Adrenal gland (tissue), 12 donors: ENCODE measurements around the gene PLXNA4. TPM values are rescaled to one million over a fixed set of nuclear protein-coding genes. Genes with fewer than 3 reads are reported as not detected.

Experiments used
- DNase-seq, 7 donors: peaks; one replicate each; pipeline ENCODE4 v3.0.0-alpha.2; 2019 to 2020
- H3K27ac ChIP-seq, 5 donors: fragments of 200-600 bp; sonication (generic) in 4 of 5; 1 replicate in 3 of 5; 2 replicates in 2 of 5; pipeline versions ENCODE4 v1.5.1 to v1.8.0; 2016 to 2020; ENCODE audit warnings: mild to moderate bottlenecking in 1 of 5
- H3K27me3 ChIP-seq: fragments of 200-600 bp; 2 replicates; pipeline ENCODE4 v1.8.0; 2021
- H3K36me3 ChIP-seq, 2 donors: fragments of 200-600 bp; replicated peaks in 1 of 2; 1 replicate in 1 of 2; 2 replicates in 1 of 2; pipeline versions ENCODE4 v1.5.1 to v1.8.0; 2018 to 2022
- H3K4me1 ChIP-seq, 2 donors: fragments of 200-600 bp; replicated peaks in 1 of 2; 1 replicate in 1 of 2; 2 replicates in 1 of 2; pipeline versions ENCODE4 v1.5.1 to v1.8.0; 2018 to 2021
- H3K4me3 ChIP-seq, 4 donors: fragments of 200-600 bp; sonication (generic) in 3 of 4; one replicate each; pipeline ENCODE4 v1.5.1; 2016 to 2018
- H3K9me3 ChIP-seq, 3 donors: fragments of 200-600 bp; sonication (generic) in 1 of 3; replicated peaks in 1 of 3; 1 replicate in 2 of 3; 2 replicates in 1 of 3; pipeline versions ENCODE4 v1.5.1 to v1.8.0; 2016 to 2021
- POLR2A ChIP-seq, 2 donors: fragments of 450-650 bp; IDR thresholded peaks; one replicate each; pipeline ENCODE4 v1.6.1; 2017; ENCODE audit warnings: antibody characterized with exemption in 2 of 2, mild to moderate bottlenecking in 2 of 2, moderate library complexity in 1 of 2
- WGBS, 4 donors: extraction: QIAGEN DNeasy Blood & Tissue Kit in 2 of 4; methylation state at CpG; one replicate each; pipeline versions ENCODE4 v1.1.5 to v1.1.7; 2013 to 2017; 5-methylcytosine and 5-hydroxymethylcytosine counted together
- intact Hi-C, 2 donors: fragments of 100-400 bp; cut with DNase I; formaldehyde crosslinking; loops; one replicate each; pipeline versions ENCODE4 v1.14.1 to v1.15.0; 2022 to 2023
- polyA plus RNA-seq, 3 donors: library from polyadenylated mRNA; stranded (reverse); fragments of 200-250 nt in 2 of 3; fragments of 350-450 nt in 1 of 3; fragmentation: Illumina TruSeq in 1 of 3; extraction: RNeasy Lipid Tissue Mini Kit (QIAGEN cat#74804) in 1 of 3; gene quantifications; one replicate each; pipeline ENCODE4 v1.2.3, GENCODE V29; 2013 to 2014
- total RNA-seq, 9 donors: library from RNA; depleted of rRNA in 4 of 9; stranded (reverse); fragments of >200 nt in 4 of 9; fragments of 120-200 nt in 1 of 9; fragmentation: NEBNext Ultra II Directional in 1 of 9; extraction: Animal tissue kit (Norgen Biotek cat#: 25700) in 1 of 9; gene quantifications; one replicate each; pipeline versions ENCODE4 v1.1.0 to v1.2.4, GENCODE V29; 2013 to 2023
- TF ChIP-seq, protein P1 (sequence below), 6 experiments: fragments of 450-650 bp in 4 of 6; fragments of 200-600 bp in 2 of 6; sonication (generic) in 1 of 6; IDR thresholded peaks; 1 replicate in 5 of 6; 2 replicates in 1 of 6; pipeline versions ENCODE4 v1.5.1 to v1.8.0; 2016 to 2021; ENCODE audit warnings: antibody characterized with exemption in 6 of 6, mild to moderate bottlenecking in 2 of 6, moderate library complexity in 1 of 6
- donor health status: healthy with polysubstance abuse.
- donor health status: Bipolar disorder and iron deficiency.
- donor health status: DM: yes; HTN: yes; CAD: no.
- donor health status: DM: no; HTN: no; CAD: no.
- donor health status: DM: no; HTN: no; CAD: no.
- donor health status: DM: yes; HTN: yes; CAD: no.

The PLXNA4 gene
- total and polyA plus RNA-seq, 12 donors, result 0.99 to 10.7 (median 3.6) TPM

DNA sequence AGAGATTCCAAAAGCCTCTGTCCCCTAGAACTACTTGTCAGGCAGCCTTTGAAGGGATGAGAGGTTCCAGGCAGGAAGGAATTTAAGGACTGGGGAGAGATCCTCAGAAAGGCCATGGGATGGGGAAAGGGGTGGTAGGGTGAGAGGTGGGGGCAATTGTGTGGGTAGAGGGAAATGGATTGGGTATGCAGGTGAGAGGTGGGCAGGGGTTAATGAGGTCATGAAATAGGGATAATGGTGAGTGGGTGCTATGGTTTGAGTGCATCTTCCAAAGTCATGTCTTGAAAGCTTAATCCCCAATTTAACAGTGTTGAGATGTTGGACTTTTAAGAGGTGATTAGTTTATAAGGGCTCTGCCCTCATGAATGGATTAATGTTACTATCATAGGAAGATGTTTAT is 383.5 kb downstream of the PLXNA4 start:
- DNase-seq, result no peak

DNA sequence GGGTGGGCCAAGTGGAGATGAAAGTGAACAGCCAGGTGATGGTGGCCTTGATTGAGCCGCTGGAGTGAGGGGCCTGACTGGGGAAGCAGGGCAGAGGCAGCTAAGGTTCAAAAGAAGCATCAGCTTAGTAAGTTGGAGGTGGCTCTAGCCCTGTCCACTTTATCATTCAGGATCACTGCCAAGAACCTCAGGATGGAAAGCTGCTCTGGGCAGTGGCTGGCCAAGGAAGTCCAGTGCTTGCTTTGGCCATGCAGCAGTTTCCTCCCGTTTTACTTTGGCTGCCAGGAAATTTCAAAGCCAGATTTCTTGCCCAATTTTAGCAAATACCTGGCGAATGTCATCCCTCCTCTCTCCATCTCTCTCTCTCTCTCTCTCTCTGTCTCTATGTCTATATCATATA is 384.9 kb downstream of the PLXNA4 start:
- no peak for DNase-seq
- intact Hi-C loops, result no loop called here

More for the DNA sequence above, 383.5 kb downstream of the PLXNA4 start:
- no peaks in the 10 kb centered on the region for H3K4me1 ChIP-seq
- H3K36me3 ChIP-seq, result no peaks in the 10 kb centered on the region
- H3K9me3 ChIP-seq, result no peaks in the 10 kb centered on the region
- H3K27me3 ChIP-seq, result no peaks in the 10 kb centered on the region
- no peak overlapping the region for H3K4me3 ChIP-seq
- TF ChIP-seq POLR2A (IDR thresholded peaks at IDR 0.05), result no peak
- TF ChIP-seq, protein P1, sequence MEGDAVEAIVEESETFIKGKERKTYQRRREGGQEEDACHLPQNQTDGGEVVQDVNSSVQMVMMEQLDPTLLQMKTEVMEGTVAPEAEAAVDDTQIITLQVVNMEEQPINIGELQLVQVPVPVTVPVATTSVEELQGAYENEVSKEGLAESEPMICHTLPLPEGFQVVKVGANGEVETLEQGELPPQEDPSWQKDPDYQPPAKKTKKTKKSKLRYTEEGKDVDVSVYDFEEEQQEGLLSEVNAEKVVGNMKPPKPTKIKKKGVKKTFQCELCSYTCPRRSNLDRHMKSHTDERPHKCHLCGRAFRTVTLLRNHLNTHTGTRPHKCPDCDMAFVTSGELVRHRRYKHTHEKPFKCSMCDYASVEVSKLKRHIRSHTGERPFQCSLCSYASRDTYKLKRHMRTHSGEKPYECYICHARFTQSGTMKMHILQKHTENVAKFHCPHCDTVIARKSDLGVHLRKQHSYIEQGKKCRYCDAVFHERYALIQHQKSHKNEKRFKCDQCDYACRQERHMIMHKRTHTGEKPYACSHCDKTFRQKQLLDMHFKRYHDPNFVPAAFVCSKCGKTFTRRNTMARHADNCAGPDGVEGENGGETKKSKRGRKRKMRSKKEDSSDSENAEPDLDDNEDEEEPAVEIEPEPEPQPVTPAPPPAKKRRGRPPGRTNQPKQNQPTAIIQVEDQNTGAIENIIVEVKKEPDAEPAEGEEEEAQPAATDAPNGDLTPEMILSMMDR (IDR thresholded peaks at IDR 0.05), result no peak
- H3K27ac ChIP-seq, result no peak overlapping the region
- intact Hi-C loops, result no loop called here

DNA sequence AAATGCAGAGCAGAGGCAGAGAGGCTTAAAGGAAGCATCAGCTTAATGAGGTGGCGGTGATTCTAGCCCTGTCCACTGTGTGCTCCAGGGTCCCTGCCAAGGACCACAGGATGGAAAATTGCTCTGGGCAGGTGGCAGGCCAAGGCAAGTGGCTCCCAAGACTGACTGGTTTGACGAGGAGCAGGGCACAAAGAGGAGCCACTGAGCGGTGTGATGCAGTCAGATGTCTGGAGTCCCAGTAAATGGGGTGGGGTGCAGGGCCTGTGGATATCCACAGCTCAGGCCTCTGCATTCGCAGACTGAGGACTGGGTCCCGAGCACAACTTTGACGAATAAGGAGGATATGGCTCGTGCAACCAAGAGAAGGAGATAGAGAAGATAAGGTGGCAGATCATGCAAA is 385.6 kb downstream of the PLXNA4 start:
- H3K9me3 ChIP-seq, result no peaks in the 10 kb centered on the region
- H3K36me3 ChIP-seq, result no peaks in the 10 kb centered on the region
- H3K4me3 ChIP-seq, result no peak overlapping the region
- TF ChIP-seq, protein P1 (IDR thresholded peaks at IDR 0.05), result no peak
- TF ChIP-seq POLR2A (IDR thresholded peaks at IDR 0.05), result no peak
- no peaks in the 10 kb centered on the region for H3K4me1 ChIP-seq
- no peak for DNase-seq
- no peaks in the 10 kb centered on the region for H3K27me3 ChIP-seq
- WGBS, 4 donors, result 86 to 92% (median 89%) methylated on average over 7 of the region's 7 CpGs
- H3K27ac ChIP-seq, result no peak overlapping the region
- intact Hi-C loops, result no loop called here

More for the DNA sequence above, 384.9 kb downstream of the PLXNA4 start:
- TF ChIP-seq, protein P1 (IDR thresholded peaks at IDR 0.05), result no peak
- TF ChIP-seq POLR2A (IDR thresholded peaks at IDR 0.05), result no peak
- Histone ChIP-seq H3K36me3 (no peaks in the 10 kb centered on the region), H3K27ac (no peak overlapping the region), H3K9me3 (no peaks in the 10 kb centered on the region), H3K27me3 (no peaks in the 10 kb centered on the region), H3K4me3 (no peak overlapping the region), H3K4me1 (no peaks in the 10 kb centered on the region)
- WGBS, 4 donors, result 42 to 65% (median 53%) methylated on average over 3 of the region's 3 CpGs

- H3K4me1 ChIP-seq, result no peaks in the 10 kb centered on the region
- intact Hi-C loops, result no loop called here
- DNase-seq, result no peak
These were observed 386.4 kb downstream of the PLXNA4 start for GRCh38 chr7:132189881-132190280.

More at GRCh38 chr7:132189881-132190280, 386.4 kb downstream of the PLXNA4 start:
- H3K27me3 ChIP-seq, result no peaks in the 10 kb centered on the region
- no peaks in the 10 kb centered on the region for H3K36me3 ChIP-seq
- H3K27ac ChIP-seq, result no peak overlapping the region
- no peak overlapping the region for H3K4me3 ChIP-seq
- H3K9me3 ChIP-seq, result no peaks in the 10 kb centered on the region
- no peak for TF ChIP-seq POLR2A (IDR thresholded peaks at IDR 0.05)
- TF ChIP-seq, protein P1 (IDR thresholded peaks at IDR 0.05), result no peak
